ENCODE measurements around the gene CLUH. TPM values are rescaled to one million over a fixed set of nuclear protein-coding genes. Genes with fewer than 3 reads are reported as not detected.
"Not testable (repeated sequence)": the region's sequence is repeated elsewhere in the genome, so short reads cannot be mapped to it uniquely, and the experiment has no call there.

The CLUH gene
- total RNA-seq, 1 experiment from 2014 or later, result 175 TPM

- intact Hi-C loops (cut with micrococcal nuclease), result loop anchor here (10.0 kb wide), 3 partner anchors 77 to 247 kb away; partner anchors contain the start of gene PAFAH1B1
- no peaks in the 10 kb centered on the region for H3K4me1 ChIP-seq (ENCODE audit: control insufficient read depth in 1 of 2, insufficient read depth in 2 of 2, low read length in 2 of 2)
- H2AFZ ChIP-seq (ENCODE audit: low read depth, low read length, poor library complexity, severe bottlenecking), result no peak overlapping the region
- TF ChIP-seq ZBTB33 (IDR thresholded peaks at IDR 0.05; ENCODE audit: extremely low read depth, insufficient replicate concordance, low read length) (no peak), JUND (IDR thresholded peaks at IDR 0.05) (no peak), YY1 (IDR thresholded peaks at IDR 0.05; ENCODE audit: extremely low read depth, insufficient replicate concordance, low read depth, low read length) (no peak), RAD21 (IDR thresholded peaks at IDR 0.05; ENCODE audit: low read depth) (no peak), ATF3 (IDR thresholded peaks at IDR 0.05) (no peak), SRF (IDR thresholded peaks at IDR 0.05; ENCODE audit: low read depth) (no peak), ZNF274 (IDR thresholded peaks at IDR 0.05; ENCODE audit: low read depth, low read length) (no peak), POLR2AphosphoS5 (IDR thresholded peaks at IDR 0.05; ENCODE audit: low read depth, low read length) (no peak)
- H3K9me2 ChIP-seq (ENCODE audit: insufficient read depth), result no peaks in the 10 kb centered on the region
- H3K9ac ChIP-seq (ENCODE audit: low read length), result no peak overlapping the region
- ATAC-seq (no peak), DNase-seq (ENCODE audit: low read depth, low spot score) (no peak)
- no peaks in the 10 kb centered on the region for H3K27me3 ChIP-seq (ENCODE audit: insufficient read depth, low read length)
- no peak overlapping the region for H3K4me3 ChIP-seq (replicated peaks in 1 of 2; ENCODE audit: low read depth in 1 of 2, low read length in 2 of 2)
- no peak overlapping the region for H3K27ac ChIP-seq (ENCODE audit: low read depth, low read length)
- ChIA-PET POLR2A (no interaction called here), RAD21 (ENCODE audit: low non-redundant PET in 1 of 2, low total read pairs in 2 of 2, uncharacterized antibody in 2 of 2, unreplicated experiment in 2 of 2) (no interaction called here), CTCF (no interaction called here)
- no peaks in the 10 kb centered on the region for H3K9me3 ChIP-seq (ENCODE audit: control insufficient read depth in 1 of 2, insufficient read depth in 1 of 2, low read depth in 1 of 2, low read length in 2 of 2)
- no TSS peak for BruUV-seq (replicated peaks)
- H3K4me2 ChIP-seq (ENCODE audit: low read length), result no peak overlapping the region
- peaks cover 44% of the 10 kb centered on the region for H3K79me2 ChIP-seq (ENCODE audit: insufficient read depth, low read length)
- peaks cover 49 to 61% of the 10 kb centered on the region in 2 experiments for H3K36me3 ChIP-seq (ENCODE audit: control insufficient read depth in 1 of 2, insufficient read depth in 2 of 2, low read length in 2 of 2)
- peaks cover 5% of the 10 kb centered on the region; the same call in 1 of the 2 replicates for H4K20me1 ChIP-seq (ENCODE audit: insufficient read depth)
These were observed 39.5 kb downstream of the CLUH start for GRCh38 chr17:2672026-2672425.

- H2AFZ ChIP-seq (ENCODE audit: low read depth, low read length, poor library complexity, severe bottlenecking); CTCF ChIA-PET; H3K27me3 ChIP-seq (ENCODE audit: insufficient read depth, low read length); H3K9ac ChIP-seq (ENCODE audit: low read length); POLR2A ChIA-PET; H3K27ac ChIP-seq (ENCODE audit: low read depth, low read length); H3K4me2 ChIP-seq (ENCODE audit: low read length); H3K9me2 ChIP-seq (ENCODE audit: insufficient read depth); ATAC-seq; intact Hi-C loops (cut with micrococcal nuclease); BruUV-seq (replicated peaks); H3K4me3 ChIP-seq (replicated peaks in 1 of 2; ENCODE audit: low read depth in 1 of 2, low read length in 2 of 2); H3K9me3 ChIP-seq (ENCODE audit: control insufficient read depth in 1 of 2, insufficient read depth in 1 of 2, low read depth in 1 of 2, low read length in 2 of 2); DNase-seq (ENCODE audit: low read depth, low spot score); RAD21 ChIA-PET (ENCODE audit: low non-redundant PET in 1 of 2, low total read pairs in 2 of 2, uncharacterized antibody in 2 of 2, unreplicated experiment in 2 of 2); H3K36me3 ChIP-seq (ENCODE audit: control insufficient read depth in 1 of 2, insufficient read depth in 2 of 2, low read length in 2 of 2): not testable (repeated sequence)
- H3K79me2 ChIP-seq (ENCODE audit: insufficient read depth, low read length), result peaks cover 100% of the 10 kb centered on the region
- H4K20me1 ChIP-seq (ENCODE audit: insufficient read depth), result peaks cover 14% of the 10 kb centered on the region; the same call in 1 of the 2 replicates
- peaks cover 17 to 21% of the 10 kb centered on the region in 2 experiments for H3K4me1 ChIP-seq (ENCODE audit: control insufficient read depth in 1 of 2, insufficient read depth in 2 of 2, low read length in 2 of 2)
These were observed 51.2 kb downstream of the CLUH start for GRCh38 chr17:2660410-2660809.

All from HCT116 (cell line).